K562 (cell line): ENCODE measurements around the gene ACP1. TPM values are rescaled to one million over a fixed set of nuclear protein-coding genes. Genes with fewer than 3 reads are reported as not detected.

Experiments used
- ATAC-seq: fragments of 200-7000 bp; cut with Tn5 transposase; 3 replicates; pipeline ENCODE4 v1.9.1; 2020; ENCODE audit warnings: moderate library complexity
- BruUV-seq: library from RNA; stranded (reverse); fragments of 400-500 nt; replicated peaks from 2 replicates; lab custom pipeline; 2021; lab: Mats Ljungman, UMichigan
- CTCF ChIA-PET: fragments of 300-600 bp; formaldehyde crosslinking; extraction: SDS; loops from one replicate; lab custom pipeline; 2021; ENCODE audit warnings: low intra/inter-chr PET ratio; lab: Yijun Ruan, JAX
- POLR2A ChIA-PET: fragments of 300-600, 350-650 bp; sonication (Branson Sonifier 250); formaldehyde crosslinking; extraction: SDS; loops from one replicate; lab custom pipeline; 2021; ENCODE audit warnings: antibody characterized with exemption, inconsistent platforms; lab: Yijun Ruan, JAX
- DNase-seq, 4 experiments: peaks; one replicate each; pipeline versions ENCODE4 v3.0.0 to v3.0.0-alpha.2; 2011 to 2018; ENCODE audit warnings: low spot score in 3 of 4, mixed read lengths in 3 of 4; ENCODE audit errors: extremely low read depth in 1 of 4
- FAIRE-seq: peaks from 2 replicates; lab custom pipeline; 2011; peaks lifted over from hg19 to GRCh38; lab: Jason Lieb, UNC
- H2AFZ ChIP-seq: 2 replicates; pipeline ENCODE4 v1.6.0; 2011; ENCODE audit warnings: low read depth, low read length, control low read depth, inconsistent platforms
- H3K27ac ChIP-seq: fragments of 200-600 bp; 3 replicates; pipeline ENCODE4 v1.8.0; 2011; ENCODE audit warnings: low read depth, mild to moderate bottlenecking, control low read depth, inconsistent platforms, low read length, moderate library complexity, mixed read lengths; ENCODE audit errors: extremely low read depth
- H3K27me3 ChIP-seq, 2 experiments: fragments of 300-600 bp in 1 of 2; 2 replicates in 1 of 2; 3 replicates in 1 of 2; pipeline versions ENCODE4 v1.6.0 to v1.8.0; 2011; ENCODE audit warnings: inconsistent platforms in 2 of 2, low read length in 2 of 2, mild to moderate bottlenecking in 1 of 2, mixed read lengths in 1 of 2, moderate library complexity in 1 of 2; ENCODE audit not compliant: control insufficient read depth in 2 of 2, insufficient read depth in 2 of 2
- H3K36me3 ChIP-seq: fragments of 300-600 bp; 3 replicates; pipeline ENCODE4 v1.8.0; 2011; ENCODE audit warnings: mild to moderate bottlenecking, low read length, inconsistent platforms; ENCODE audit not compliant: control insufficient read depth, insufficient read depth
- H3K4me1 ChIP-seq, 2 experiments: fragments of 200-600 bp in 1 of 2; replicated peaks in 1 of 2; 2 replicates in 1 of 2; 3 replicates in 1 of 2; pipeline versions ENCODE4 v1.5.1 to v1.8.0; 2011; ENCODE audit warnings: inconsistent platforms in 2 of 2, low read length in 2 of 2, mild to moderate bottlenecking in 1 of 2, mixed read lengths in 1 of 2, moderate library complexity in 1 of 2; ENCODE audit not compliant: control insufficient read depth in 2 of 2, insufficient read depth in 2 of 2
- H3K4me2 ChIP-seq: 2 replicates; pipeline ENCODE4 v1.6.1; 2011; ENCODE audit warnings: low read length, control low read depth, inconsistent platforms, mixed read lengths; ENCODE audit not compliant: insufficient read depth
- H3K4me3 ChIP-seq: fragments of 200-600 bp; sonication (generic), shearing (Covaris generic); 2 replicates; pipeline ENCODE4 v1.5.1; 2016; ENCODE audit warnings: control low read depth, inconsistent platforms
- H3K79me2 ChIP-seq: fragments of 200-600 bp; 3 replicates; pipeline ENCODE4 v1.8.0; 2011; ENCODE audit warnings: low read length, inconsistent platforms; ENCODE audit not compliant: control insufficient read depth, insufficient read depth
- H3K9ac ChIP-seq, 2 experiments: 2 replicates each; pipeline versions ENCODE4 v1.6.0 to v1.6.1; 2011; ENCODE audit warnings: low read depth in 2 of 2, low read length in 2 of 2, control low read depth in 1 of 2, inconsistent platforms in 1 of 2, mild to moderate bottlenecking in 1 of 2, mixed read lengths in 1 of 2; ENCODE audit not compliant: insufficient read depth in 1 of 2
- H3K9me1 ChIP-seq: one replicate; pipeline ENCODE4 v1.6.0; 2011; ENCODE audit warnings: inconsistent platforms, mild to moderate bottlenecking, low read length, moderate library complexity; ENCODE audit not compliant: control insufficient read depth, insufficient read depth
- H3K9me3 ChIP-seq: replicated peaks from 2 replicates; pipeline ENCODE4 v1.5.1; 2011; ENCODE audit warnings: low read depth, low read length, inconsistent platforms; ENCODE audit not compliant: control insufficient read depth, insufficient read depth
- H4K20me1 ChIP-seq: replicated peaks from 2 replicates; pipeline ENCODE4 v1.6.1; 2011; ENCODE audit warnings: low read length, inconsistent platforms, mixed read lengths; ENCODE audit not compliant: control insufficient read depth, insufficient read depth
- DACH1 ChIP-seq: fragments of 450-650 bp; IDR thresholded peaks from 2 replicates; pipeline ENCODE4 v1.6.1; 2018; ENCODE audit not compliant: partially characterized antibody
- JUNB ChIP-seq: fragments of 450-650 bp; formaldehyde crosslinking; conservative IDR thresholded peaks from 2 replicates; pipeline ENCODE4 v1.4.0; 2020; ENCODE audit warnings: mild to moderate bottlenecking
- SFPQ ChIP-seq: fragments of 200-400 bp; formaldehyde crosslinking; IDR thresholded peaks from 2 replicates; pipeline ENCODE4 v1.6.1; 2017; ENCODE audit warnings: mild to moderate bottlenecking, low read depth, low read length, moderate library complexity
- TEAD1 ChIP-seq, 2 experiments: fragments of 450-650 bp in 1 of 2; sonication (generic) in 1 of 2; formaldehyde crosslinking; IDR thresholded peaks; 2 replicates each; pipeline versions ENCODE4 v1.4.0 to v1.8.0; 2020 to 2022; ENCODE audit warnings: mild to moderate bottlenecking in 2 of 2, missing genetic modification reagents in 1 of 2
- ZEB2 ChIP-seq: fragments of 450-650 bp; IDR thresholded peaks from 2 replicates; pipeline ENCODE4 v1.6.1; 2016
- WGBS: fragments of 100-300 bp; shearing (Covaris generic); methylation state at CpG from one replicate; pipeline ENCODE4 v1.1.6; 2016; ENCODE audit warnings: low coverage, mixed read lengths; ENCODE audit not compliant: insufficient coverage; ENCODE audit errors: missing lambda C conversion rate; 5-methylcytosine and 5-hydroxymethylcytosine counted together
- in situ Hi-C: fragments of 300-500 bp; cut with MboI; formaldehyde crosslinking; loops from 4 replicates; pipeline ENCODE4 v1.15.0; 2018; ENCODE audit warnings: inconsistent platforms, mixed read lengths
- intact Hi-C: fragments of 100-400 bp; cut with micrococcal nuclease; formaldehyde crosslinking; loops from 2 replicates; pipeline ENCODE4 v1.14.2; 2022
- polyA plus RNA-seq, 8 experiments: library from polyadenylated mRNA; depleted of rRNA in 4 of 8; stranded (reverse) in 5 of 8; unstranded in 3 of 8; fragments of >200 nt; fragmentation: Nextera tagmentation in 2 of 8; fragmentation: Illumina TruSeq in 1 of 8; extraction: Ambion mirVana in 2 of 8; extraction: Trizol in 1 of 8; gene quantifications; 2 replicates each; pipeline versions ENCODE4 v1.2.1 to v1.2.3, GENCODE V29; 2011 to 2014; ENCODE audit warnings: inconsistent platforms in 1 of 8, missing spikeins in 1 of 8
- total RNA-seq, 7 experiments: library from RNA; depleted of rRNA in 6 of 7; stranded (reverse); fragments of >200 nt in 6 of 7; fragmentation: Illumina TruSeq in 2 of 7; extraction: Trizol in 2 of 7; gene quantifications; 2 replicates each; pipeline versions ENCODE4 v1.2.1 to v1.2.3, GENCODE V29; 2011 to 2021; ENCODE audit warnings: low replicate concordance in 1 of 7

ACP1 gene
- total and polyA plus RNA-seq, 9 of the 15 experiments (the other 6 are each of a cell fraction or from before 2014, with no cell fraction given) = 139 to 493 (median 189) TPM

- ChIA-PET CTCF (no interaction called here), POLR2A (no interaction called here)
- Histone ChIP-seq H3K9me1 (no peaks in the 10 kb centered on the region), H3K36me3 (no peaks in the 10 kb centered on the region), H4K20me1 (no peaks in the 10 kb centered on the region), H2AFZ (no peak overlapping the region), H3K4me2 (no peak overlapping the region), H3K4me3 (no peak overlapping the region), H3K9me3 (no peaks in the 10 kb centered on the region), H3K9ac (no peak overlapping the region), H3K79me2 (no peaks in the 10 kb centered on the region), H3K27me3 (peaks cover 0 to 8% of the 10 kb centered on the region in 2 experiments; a peak in 2 of 5 replicates), H3K4me1 (peaks cover 0 to 2% of the 10 kb centered on the region in 2 experiments; a peak in 1 of 5 replicates), H3K27ac (no peak overlapping the region)
- no peak for TF ChIP-seq ZEB2
- TF ChIP-seq TEAD1 (CRISPR knock-in tag; IDR thresholded peaks at IDR 0.05) = no peak
- TF ChIP-seq JUNB (CRISPR knock-in tag) = no peak
- no peak for TF ChIP-seq SFPQ
- TF ChIP-seq DACH1 = no peak
- ATAC-seq (no peak), FAIRE-seq (no peak), DNase-seq (no peak)
- BruUV-seq = no TSS peak
- in situ Hi-C loops = no loop called here
- 0% methylated on average over 5 of the region's 5 CpGs for WGBS
- intact Hi-C loops = no loop called here
These were observed 30.3 kb downstream of the ACP1 start for GRCh38 chr2:295090-295489.
